K562 (cell line): ENCODE measurements around the gene TRNP1. TPM values are rescaled to one million over a fixed set of nuclear protein-coding genes. Genes with fewer than 3 reads are reported as not detected.

ENCODE experiments used
- CBX3 ChIP-seq, 2 experiments: IDR thresholded peaks; 1 replicate in 1 of 2; 2 replicates in 1 of 2; pipeline ENCODE4 v1.6.1; 2012; ENCODE audit warnings: inconsistent platforms in 2 of 2, low read length in 2 of 2, borderline replicate concordance in 1 of 2, control low read depth in 1 of 2
- DACH1 ChIP-seq: fragments of 450-650 bp; IDR thresholded peaks from 2 replicates; pipeline ENCODE4 v1.6.1; 2018; ENCODE audit not compliant: partially characterized antibody
- EZH2 ChIP-seq: IDR thresholded peaks from 2 replicates; pipeline ENCODE4 v1.6.1; 2012; ENCODE audit warnings: low read depth, mild to moderate bottlenecking, inconsistent platforms, low read length, borderline replicate concordance
- FOS ChIP-seq: IDR thresholded peaks from 3 replicates; pipeline ENCODE4 v1.6.1; 2011; ENCODE audit not compliant: insufficient read length; ENCODE audit errors: extremely low read depth
- HDAC3 ChIP-seq: fragments of 450-650 bp; IDR thresholded peaks from 2 replicates; pipeline ENCODE4 v1.6.1; 2018; ENCODE audit warnings: borderline replicate concordance, mild to moderate bottlenecking, moderate library complexity; ENCODE audit not compliant: partially characterized antibody
- KDM2B ChIP-seq: fragments of 250-450 bp; sonication (Bioruptor Pico); IDR thresholded peaks from 2 replicates; pipeline ENCODE4 v1.8.0; 2021; ENCODE audit warnings: mild to moderate bottlenecking, moderate library complexity
- L3MBTL2 ChIP-seq: fragments of 450-650 bp; IDR thresholded peaks from 2 replicates; pipeline ENCODE4 v1.6.1; 2016; ENCODE audit warnings: mild to moderate bottlenecking, moderate library complexity
- LEF1 ChIP-seq: fragments of 450-650 bp; IDR thresholded peaks from 2 replicates; pipeline ENCODE4 v1.6.1; 2016; ENCODE audit warnings: mild to moderate bottlenecking
- NBN ChIP-seq: fragments of 450-650 bp; IDR thresholded peaks from 2 replicates; pipeline ENCODE4 v1.6.1; 2016; ENCODE audit warnings: low read depth, mild to moderate bottlenecking
- NUFIP1 ChIP-seq: fragments of 450-650 bp; IDR thresholded peaks from 2 replicates; pipeline ENCODE4 v1.6.1; 2018; ENCODE audit not compliant: partially characterized antibody
- RBFOX2 ChIP-seq: fragments of 200-400 bp; formaldehyde crosslinking; IDR thresholded peaks from 2 replicates; pipeline ENCODE4 v1.6.1; 2017; ENCODE audit warnings: low read depth, mild to moderate bottlenecking, low read length, moderate library complexity
- TAF7 ChIP-seq: fragments of 450-650 bp; IDR thresholded peaks from 2 replicates; pipeline ENCODE4 v1.6.1; 2016; ENCODE audit warnings: missing genetic modification characterization, missing compliant biosample characterization
- TCF7L2 ChIP-seq: fragments of 150-350 bp; IDR thresholded peaks from 2 replicates; pipeline ENCODE4 v1.6.1; 2016; ENCODE audit warnings: low read depth, mild to moderate bottlenecking, low read length, moderate library complexity
- ZNF41 ChIP-seq: fragments of 250-450 bp; sonication (Bioruptor Pico); conservative IDR thresholded peaks from 2 replicates; pipeline ENCODE4 v1.4.0; 2020; ENCODE audit warnings: mild to moderate bottlenecking
- ZNF584 ChIP-seq: fragments of 200-800 bp; sonication (Bioruptor generic); IDR thresholded peaks from 2 replicates; pipeline ENCODE4 v1.6.1; 2016; ENCODE audit warnings: low read depth, mild to moderate bottlenecking, missing genetic modification characterization, missing compliant biosample characterization
- polyA plus RNA-seq, 8 experiments: library from polyadenylated mRNA; depleted of rRNA in 4 of 8; stranded (reverse) in 5 of 8; unstranded in 3 of 8; fragments of >200 nt; fragmentation: Nextera tagmentation in 2 of 8; fragmentation: Illumina TruSeq in 1 of 8; extraction: Ambion mirVana in 2 of 8; extraction: Trizol in 1 of 8; gene quantifications; 2 replicates each; pipeline versions ENCODE4 v1.2.1 to v1.2.3, GENCODE V29; 2011 to 2014; ENCODE audit warnings: inconsistent platforms in 1 of 8, missing spikeins in 1 of 8
- total RNA-seq, 7 experiments: library from RNA; depleted of rRNA in 6 of 7; stranded (reverse); fragments of >200 nt in 6 of 7; fragmentation: Illumina TruSeq in 2 of 7; extraction: Trizol in 2 of 7; gene quantifications; 2 replicates each; pipeline versions ENCODE4 v1.2.1 to v1.2.3, GENCODE V29; 2011 to 2021; ENCODE audit warnings: low replicate concordance in 1 of 7
- TF ChIP-seq, protein P1 (sequence below): fragments of 450-650 bp; IDR thresholded peaks from 2 replicates; pipeline ENCODE4 v1.6.1; 2016; ENCODE audit warnings: mild to moderate bottlenecking, moderate library complexity

TRNP1 gene
- total and polyA plus RNA-seq, 9 of the 15 experiments (the other 6 are each of a cell fraction or from before 2014, with no cell fraction given), result 0.03 to 1.3 (median 0.95) TPM

DNA sequence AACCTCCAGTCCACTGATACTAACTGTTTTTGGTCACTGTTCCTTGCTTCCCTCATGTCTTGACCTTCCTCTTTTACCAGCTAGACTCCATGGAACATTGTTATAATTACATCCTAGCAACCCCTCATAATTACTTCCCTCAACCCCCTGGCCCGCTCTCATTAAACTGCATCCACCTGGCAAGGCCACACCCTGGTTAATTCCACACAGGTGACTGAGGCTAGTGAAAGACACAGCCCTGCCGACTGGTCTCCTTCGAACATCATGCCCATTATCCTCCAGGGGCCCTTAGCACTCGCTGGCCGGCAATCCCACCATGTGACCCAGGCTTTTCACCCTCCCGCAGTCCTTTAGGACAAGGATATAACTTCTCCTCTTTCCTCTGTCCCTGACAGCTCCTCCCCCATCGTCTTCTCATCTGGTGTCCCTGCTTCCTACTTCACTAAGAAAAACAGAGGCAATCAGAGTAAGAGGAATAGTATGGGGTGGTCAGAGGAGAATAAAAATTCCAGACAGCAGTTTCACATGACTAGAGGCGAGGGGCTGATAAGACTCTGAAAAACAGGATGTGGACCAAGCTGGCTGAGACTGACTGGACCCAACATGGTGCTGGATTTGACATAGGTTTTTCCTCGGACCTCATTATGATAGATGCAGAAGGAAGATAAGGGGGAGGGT, 28.0 kb downstream of the TRNP1 start (continued):
- TF ChIP-seq NBN (no peak), DACH1 (no peak), L3MBTL2 (peak; percentile 67), ZNF41 (CRISPR knock-in tag) (peak; percentile 49; the same call in 1 of the 2 replicates), TCF7L2 (no peak), RBFOX2 (no peak), NUFIP1 (no peak), LEF1 (no peak), ZNF584 (CRISPR knock-in tag) (peak; percentile 93), EZH2 (no peak), KDM2B (CRISPR knock-in tag) (no peak), HDAC3 (no peak), CBX3 (IDR thresholded peaks at IDR 0.05; ENCODE audit: borderline replicate concordance in 1 of 2, low read length in 2 of 2) (no peak), TAF7 (tag) (no peak), FOS (no peak)
- TF ChIP-seq, protein P1, sequence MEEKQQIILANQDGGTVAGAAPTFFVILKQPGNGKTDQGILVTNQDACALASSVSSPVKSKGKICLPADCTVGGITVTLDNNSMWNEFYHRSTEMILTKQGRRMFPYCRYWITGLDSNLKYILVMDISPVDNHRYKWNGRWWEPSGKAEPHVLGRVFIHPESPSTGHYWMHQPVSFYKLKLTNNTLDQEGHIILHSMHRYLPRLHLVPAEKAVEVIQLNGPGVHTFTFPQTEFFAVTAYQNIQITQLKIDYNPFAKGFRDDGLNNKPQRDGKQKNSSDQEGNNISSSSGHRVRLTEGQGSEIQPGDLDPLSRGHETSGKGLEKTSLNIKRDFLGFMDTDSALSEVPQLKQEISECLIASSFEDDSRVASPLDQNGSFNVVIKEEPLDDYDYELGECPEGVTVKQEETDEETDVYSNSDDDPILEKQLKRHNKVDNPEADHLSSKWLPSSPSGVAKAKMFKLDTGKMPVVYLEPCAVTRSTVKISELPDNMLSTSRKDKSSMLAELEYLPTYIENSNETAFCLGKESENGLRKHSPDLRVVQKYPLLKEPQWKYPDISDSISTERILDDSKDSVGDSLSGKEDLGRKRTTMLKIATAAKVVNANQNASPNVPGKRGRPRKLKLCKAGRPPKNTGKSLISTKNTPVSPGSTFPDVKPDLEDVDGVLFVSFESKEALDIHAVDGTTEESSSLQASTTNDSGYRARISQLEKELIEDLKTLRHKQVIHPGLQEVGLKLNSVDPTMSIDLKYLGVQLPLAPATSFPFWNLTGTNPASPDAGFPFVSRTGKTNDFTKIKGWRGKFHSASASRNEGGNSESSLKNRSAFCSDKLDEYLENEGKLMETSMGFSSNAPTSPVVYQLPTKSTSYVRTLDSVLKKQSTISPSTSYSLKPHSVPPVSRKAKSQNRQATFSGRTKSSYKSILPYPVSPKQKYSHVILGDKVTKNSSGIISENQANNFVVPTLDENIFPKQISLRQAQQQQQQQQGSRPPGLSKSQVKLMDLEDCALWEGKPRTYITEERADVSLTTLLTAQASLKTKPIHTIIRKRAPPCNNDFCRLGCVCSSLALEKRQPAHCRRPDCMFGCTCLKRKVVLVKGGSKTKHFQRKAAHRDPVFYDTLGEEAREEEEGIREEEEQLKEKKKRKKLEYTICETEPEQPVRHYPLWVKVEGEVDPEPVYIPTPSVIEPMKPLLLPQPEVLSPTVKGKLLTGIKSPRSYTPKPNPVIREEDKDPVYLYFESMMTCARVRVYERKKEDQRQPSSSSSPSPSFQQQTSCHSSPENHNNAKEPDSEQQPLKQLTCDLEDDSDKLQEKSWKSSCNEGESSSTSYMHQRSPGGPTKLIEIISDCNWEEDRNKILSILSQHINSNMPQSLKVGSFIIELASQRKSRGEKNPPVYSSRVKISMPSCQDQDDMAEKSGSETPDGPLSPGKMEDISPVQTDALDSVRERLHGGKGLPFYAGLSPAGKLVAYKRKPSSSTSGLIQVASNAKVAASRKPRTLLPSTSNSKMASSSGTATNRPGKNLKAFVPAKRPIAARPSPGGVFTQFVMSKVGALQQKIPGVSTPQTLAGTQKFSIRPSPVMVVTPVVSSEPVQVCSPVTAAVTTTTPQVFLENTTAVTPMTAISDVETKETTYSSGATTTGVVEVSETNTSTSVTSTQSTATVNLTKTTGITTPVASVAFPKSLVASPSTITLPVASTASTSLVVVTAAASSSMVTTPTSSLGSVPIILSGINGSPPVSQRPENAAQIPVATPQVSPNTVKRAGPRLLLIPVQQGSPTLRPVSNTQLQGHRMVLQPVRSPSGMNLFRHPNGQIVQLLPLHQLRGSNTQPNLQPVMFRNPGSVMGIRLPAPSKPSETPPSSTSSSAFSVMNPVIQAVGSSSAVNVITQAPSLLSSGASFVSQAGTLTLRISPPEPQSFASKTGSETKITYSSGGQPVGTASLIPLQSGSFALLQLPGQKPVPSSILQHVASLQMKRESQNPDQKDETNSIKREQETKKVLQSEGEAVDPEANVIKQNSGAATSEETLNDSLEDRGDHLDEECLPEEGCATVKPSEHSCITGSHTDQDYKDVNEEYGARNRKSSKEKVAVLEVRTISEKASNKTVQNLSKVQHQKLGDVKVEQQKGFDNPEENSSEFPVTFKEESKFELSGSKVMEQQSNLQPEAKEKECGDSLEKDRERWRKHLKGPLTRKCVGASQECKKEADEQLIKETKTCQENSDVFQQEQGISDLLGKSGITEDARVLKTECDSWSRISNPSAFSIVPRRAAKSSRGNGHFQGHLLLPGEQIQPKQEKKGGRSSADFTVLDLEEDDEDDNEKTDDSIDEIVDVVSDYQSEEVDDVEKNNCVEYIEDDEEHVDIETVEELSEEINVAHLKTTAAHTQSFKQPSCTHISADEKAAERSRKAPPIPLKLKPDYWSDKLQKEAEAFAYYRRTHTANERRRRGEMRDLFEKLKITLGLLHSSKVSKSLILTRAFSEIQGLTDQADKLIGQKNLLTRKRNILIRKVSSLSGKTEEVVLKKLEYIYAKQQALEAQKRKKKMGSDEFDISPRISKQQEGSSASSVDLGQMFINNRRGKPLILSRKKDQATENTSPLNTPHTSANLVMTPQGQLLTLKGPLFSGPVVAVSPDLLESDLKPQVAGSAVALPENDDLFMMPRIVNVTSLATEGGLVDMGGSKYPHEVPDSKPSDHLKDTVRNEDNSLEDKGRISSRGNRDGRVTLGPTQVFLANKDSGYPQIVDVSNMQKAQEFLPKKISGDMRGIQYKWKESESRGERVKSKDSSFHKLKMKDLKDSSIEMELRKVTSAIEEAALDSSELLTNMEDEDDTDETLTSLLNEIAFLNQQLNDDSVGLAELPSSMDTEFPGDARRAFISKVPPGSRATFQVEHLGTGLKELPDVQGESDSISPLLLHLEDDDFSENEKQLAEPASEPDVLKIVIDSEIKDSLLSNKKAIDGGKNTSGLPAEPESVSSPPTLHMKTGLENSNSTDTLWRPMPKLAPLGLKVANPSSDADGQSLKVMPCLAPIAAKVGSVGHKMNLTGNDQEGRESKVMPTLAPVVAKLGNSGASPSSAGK, result no peak; the same call in none of the 2 replicates
